HG03565 (cell line): ENCODE results near the gene AOPEP.

Source experiments
- ATAC-seq: cut with Tn5 transposase; IDR thresholded peaks from one replicate; pipeline ENCODE4 v1.9.1; 2021; ENCODE audit warnings: mild to moderate bottlenecking, moderate library complexity; ENCODE audit not compliant: unreplicated experiment

AOPEP gene

GRCh38 chr9:94807556-94807955, 81.1 kb downstream of the AOPEP start:
- no peak for ATAC-seq

GRCh38 chr9:94808926-94809700, 82.6 kb downstream of the AOPEP start:
- no peak for ATAC-seq

- ATAC-seq, result no peak
These were observed 83.3 kb downstream of the AOPEP start for GRCh38 chr9:94809778-94810177.

- ATAC-seq, result no peak
These were observed 84.6 kb downstream of the AOPEP start for GRCh38 chr9:94811074-94811473.

GRCh38 chr9:94812343-94812742, 85.8 kb downstream of the AOPEP start:
- ATAC-seq, result no peak

GRCh38 chr9:94813379-94813778, 86.9 kb downstream of the AOPEP start:
- no peak for ATAC-seq

- no peak for ATAC-seq
These were observed 91.0 kb downstream of the AOPEP start for GRCh38 chr9:94817291-94818177.

- no peak for ATAC-seq
These were observed 91.7 kb downstream of the AOPEP start for GRCh38 chr9:94818178-94818541.

- no peak for ATAC-seq
These were observed 92.7 kb downstream of the AOPEP start for GRCh38 chr9:94819161-94819687.

GRCh38 chr9:94821098-94821887, 94.8 kb downstream of the AOPEP start:
- peak; percentile 78 for ATAC-seq

- no peak for ATAC-seq
These were observed 95.8 kb downstream of the AOPEP start for GRCh38 chr9:94822273-94822672.

GRCh38 chr9:94823710-94824109, 97.2 kb downstream of the AOPEP start:
- no peak for ATAC-seq

- no peak for ATAC-seq
These were observed 97.9 kb downstream of the AOPEP start for GRCh38 chr9:94824411-94824810.

- ATAC-seq, result no peak
These were observed 98.6 kb downstream of the AOPEP start for GRCh38 chr9:94824913-94825610.

GRCh38 chr9:94825611-94825958, 99.1 kb downstream of the AOPEP start:
- ATAC-seq, result no peak

- no peak for ATAC-seq
These were observed 99.5 kb downstream of the AOPEP start for GRCh38 chr9:94826044-94826443.

GRCh38 chr9:94826644-94827410, 100.3 kb downstream of the AOPEP start:
- no peak for ATAC-seq

GRCh38 chr9:94827584-94828304, 101.2 kb downstream of the AOPEP start:
- ATAC-seq, result no peak

- no peak for ATAC-seq
These were observed 103.0 kb downstream of the AOPEP start for GRCh38 chr9:94829380-94830070.
